ENCODE data around the gene VDAC2.
A peak's percentile ranks its signal among the peaks of the same experiment; 100 is the strongest.
"Not testable (repeated sequence)": the region's sequence is repeated elsewhere in the genome, so short reads cannot be mapped to it uniquely, and the experiment has no call there.

The VDAC2 gene

DNA sequence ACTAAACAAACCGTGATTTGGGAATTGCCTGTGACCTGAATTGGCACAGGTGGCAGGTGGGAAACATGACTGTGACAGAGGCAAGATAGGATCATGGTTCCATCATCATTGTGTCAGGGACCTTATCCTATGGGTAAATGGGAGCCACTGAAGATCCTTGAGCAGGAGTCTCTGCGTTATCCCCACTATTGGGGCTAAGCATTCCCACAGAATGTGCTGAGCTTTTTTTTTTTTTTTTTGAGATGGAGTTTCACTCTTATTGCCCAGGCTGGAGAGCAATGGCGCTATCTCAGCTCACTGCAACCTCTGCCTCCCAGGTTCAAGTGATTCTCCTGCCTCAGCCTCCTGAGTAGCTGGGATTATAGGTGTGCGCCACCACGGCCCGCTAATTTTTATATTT lies 10.6 kb upstream of the VDAC2 start:
- DNase-seq (ENCODE audit: low read depth), result not testable (repeated sequence)

DNA sequence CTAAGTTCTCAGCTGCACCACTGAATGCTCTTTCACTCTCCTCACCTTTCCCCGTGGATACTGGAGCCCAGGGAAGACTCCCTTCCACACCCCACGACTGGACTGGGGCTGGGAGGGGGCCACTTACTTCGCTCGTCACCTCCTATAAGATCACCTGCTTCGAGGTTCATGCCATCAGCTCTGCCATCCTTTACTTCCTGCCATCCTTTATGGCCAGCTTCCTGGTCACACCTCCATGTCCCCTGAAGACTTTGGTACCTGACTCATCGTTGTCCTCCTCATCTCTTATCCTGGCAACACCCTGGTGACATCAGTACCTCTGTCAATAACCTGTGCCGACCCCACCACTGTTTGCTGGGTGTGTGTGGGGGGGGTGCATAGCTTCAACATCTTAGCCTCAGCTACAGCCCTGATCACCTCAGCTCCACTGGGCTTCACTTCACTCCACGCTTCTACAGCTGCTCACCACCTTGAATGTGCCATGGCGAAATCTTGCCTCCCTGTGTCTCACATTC lies 8.7 kb upstream of the VDAC2 start:
- DNase-seq (ENCODE audit: low read depth), result no peak

DNA sequence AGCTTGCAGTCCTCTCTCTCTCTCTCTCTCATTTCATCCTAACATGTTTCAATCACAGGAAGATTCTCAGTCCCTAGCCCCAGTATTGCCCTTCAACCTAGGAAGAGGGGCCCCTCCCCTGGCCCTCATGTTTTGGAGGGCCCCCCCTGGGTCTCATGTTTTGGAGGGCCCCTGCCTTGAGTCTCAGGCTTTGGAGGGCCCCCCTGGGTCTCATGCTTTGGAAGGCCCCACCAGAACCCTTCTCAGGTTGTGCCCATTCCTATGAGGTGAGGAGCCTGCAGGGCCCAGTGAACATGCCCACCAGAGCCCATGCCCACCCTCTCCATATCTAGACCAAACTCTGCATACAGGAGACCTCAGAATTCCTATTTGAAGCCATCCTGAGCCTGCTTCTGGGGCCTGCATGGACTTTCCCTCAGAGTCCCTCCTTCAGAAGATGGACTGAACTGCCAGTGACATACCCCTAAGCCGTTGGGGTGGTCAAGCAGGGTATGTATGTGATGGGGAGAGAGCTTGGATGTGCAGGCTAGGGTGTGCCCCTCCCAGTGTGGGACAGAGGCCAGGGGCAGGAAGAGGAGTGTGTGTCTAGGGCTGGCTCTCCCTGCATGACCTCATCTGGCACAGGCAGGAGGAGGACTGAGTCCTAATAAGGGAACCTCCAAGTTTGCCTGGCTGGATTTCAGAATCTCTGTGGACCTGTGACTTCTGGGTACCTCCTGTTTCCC lies 8.1 kb upstream of the VDAC2 start:
- DNase-seq (ENCODE audit: low read depth), result no peak

DNA sequence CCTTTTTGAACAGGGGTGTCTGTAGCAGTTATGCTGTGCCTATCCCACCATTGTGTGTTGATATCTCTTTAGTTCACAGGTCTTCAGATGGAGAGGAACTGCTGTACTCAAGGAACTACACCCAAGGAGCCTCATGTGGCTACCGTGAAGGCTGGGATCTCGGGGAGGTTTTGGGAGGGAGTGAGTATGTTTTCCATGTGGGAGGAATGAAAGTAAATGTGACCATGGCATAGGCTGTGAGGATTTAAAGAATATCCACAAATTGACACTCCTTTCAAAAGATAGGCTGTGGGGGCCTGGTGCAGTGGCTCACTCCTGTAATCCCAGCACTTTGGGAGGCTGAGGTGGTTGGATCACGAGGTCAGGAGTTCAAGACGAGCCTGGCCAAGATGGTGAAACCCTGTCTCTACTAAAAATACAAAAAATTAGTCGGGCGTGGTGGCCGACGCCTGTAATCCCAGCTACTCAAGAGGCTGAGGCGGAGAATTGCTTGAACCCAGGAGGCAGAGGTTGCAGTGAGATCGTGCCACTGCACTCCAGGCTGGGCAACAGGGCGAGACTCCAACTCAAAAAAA lies 7.5 kb upstream of the VDAC2 start:
- DNase-seq (ENCODE audit: low read depth), result not testable (repeated sequence)

DNA sequence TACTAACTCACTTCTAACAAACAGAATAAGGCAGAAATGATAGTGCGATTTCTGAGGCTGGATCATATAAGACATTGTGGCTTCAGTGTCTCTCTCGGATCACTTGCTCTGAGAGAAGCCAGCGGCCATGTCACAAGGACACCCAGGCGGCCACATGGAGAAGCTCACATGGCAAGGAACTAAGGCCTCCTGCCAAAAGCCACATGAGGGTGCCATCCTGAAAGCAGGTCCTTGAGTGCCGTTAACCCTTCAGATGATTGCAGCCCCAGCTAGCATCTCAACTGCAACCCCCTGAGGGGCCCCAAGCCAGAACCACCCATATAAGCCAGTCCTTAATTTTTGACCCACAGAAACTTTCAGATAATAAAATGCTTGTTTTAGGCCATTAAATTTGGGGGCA lies 6.9 kb upstream of the VDAC2 start:
- no peak for DNase-seq (ENCODE audit: low read depth)

DNA sequence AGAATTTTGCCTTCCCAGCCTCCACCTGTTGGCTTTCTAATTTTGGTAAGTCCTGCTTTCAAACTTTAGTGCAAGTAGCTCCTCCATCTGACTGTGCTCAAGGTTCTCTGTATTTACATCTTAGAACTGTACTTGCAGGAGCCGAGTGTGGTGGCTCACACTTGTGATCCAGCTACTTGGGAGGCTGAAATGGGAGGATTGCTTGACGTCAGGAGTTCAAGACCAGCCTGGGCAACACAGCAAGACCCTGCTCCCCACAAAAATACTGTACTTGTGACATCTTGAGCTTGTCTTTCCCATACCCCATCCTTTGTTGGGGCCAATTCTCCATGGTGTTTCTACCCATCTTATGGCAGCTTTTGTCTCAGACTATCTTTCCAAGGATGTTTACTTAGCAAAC lies 4.7 kb upstream of the VDAC2 start:
- DNase-seq (ENCODE audit: low read depth), result no peak

DNA sequence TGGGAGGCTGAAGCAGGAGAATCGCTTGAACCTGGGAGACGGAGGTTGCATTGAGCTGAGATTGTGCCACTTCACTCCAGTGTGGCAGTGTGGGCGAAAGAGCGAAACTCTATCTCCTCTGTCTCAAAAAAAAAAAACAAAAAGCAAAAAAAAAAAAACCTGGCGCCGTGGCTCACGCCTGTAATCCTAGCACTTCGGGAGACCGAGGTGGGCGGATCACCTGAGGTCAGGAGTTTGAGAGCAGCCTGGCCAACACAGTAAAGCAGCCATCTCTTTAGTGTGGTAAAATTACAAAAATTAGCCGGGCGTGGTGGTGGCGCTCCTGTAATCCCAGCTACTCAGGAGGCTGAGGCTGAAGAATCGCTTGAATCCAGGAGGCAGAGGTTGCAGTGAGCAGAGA lies 4.0 kb upstream of the VDAC2 start:
- not testable (repeated sequence) for DNase-seq (ENCODE audit: low read depth)

DNA sequence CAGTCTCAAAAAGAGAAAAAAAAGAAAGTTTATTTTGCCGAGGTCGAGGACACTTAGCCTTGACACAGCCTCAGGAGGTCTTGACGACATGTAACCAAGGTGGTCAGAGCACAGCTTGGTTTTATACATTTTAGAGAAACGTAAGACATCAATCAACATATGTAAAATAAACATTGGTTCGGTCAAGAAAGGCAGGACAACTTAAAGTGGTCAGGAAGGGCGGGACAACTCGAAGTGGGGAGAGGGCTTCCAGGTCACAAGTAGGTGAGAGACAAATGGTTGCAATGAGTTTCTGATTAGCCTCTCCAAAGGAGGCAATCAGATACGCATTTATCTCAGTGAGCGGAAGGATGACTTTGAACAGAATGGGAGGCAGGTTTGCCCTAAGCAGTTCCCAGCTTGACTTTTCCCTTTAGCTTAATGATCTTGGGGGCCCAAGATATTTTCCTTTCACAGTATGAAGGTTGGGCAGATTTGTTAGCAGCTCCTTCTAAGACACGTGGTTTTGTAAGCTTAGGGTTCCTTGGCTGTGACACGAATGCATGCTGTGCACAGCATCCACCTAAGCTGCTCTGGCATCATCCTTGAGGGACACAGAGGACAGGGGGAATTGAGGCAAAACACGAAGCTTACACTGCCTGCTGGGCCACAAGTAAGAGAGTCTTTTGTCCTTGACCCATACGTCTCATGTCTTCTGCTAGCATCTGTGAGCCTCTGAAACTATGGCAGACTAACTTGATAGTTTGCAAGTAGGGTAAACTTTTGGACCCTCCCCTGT lies 3.3 kb upstream of the VDAC2 start:
- no peak for DNase-seq (ENCODE audit: low read depth)

DNA sequence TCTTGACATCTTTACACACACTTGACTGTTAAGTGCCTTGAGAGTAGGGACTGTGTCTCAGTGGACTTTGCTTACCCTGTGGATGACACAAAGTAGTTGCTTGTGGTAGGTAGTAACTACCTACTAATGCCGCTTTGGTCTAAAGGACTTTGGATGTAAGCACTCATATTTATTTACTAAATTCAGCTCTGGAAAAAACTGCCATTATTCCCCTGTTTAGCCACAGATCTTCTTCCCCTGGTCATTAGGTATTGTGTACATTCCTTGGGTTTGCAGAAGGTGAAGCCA lies 2.8 kb upstream of the VDAC2 start:
- DNase-seq (ENCODE audit: low read depth), result no peak

DNA sequence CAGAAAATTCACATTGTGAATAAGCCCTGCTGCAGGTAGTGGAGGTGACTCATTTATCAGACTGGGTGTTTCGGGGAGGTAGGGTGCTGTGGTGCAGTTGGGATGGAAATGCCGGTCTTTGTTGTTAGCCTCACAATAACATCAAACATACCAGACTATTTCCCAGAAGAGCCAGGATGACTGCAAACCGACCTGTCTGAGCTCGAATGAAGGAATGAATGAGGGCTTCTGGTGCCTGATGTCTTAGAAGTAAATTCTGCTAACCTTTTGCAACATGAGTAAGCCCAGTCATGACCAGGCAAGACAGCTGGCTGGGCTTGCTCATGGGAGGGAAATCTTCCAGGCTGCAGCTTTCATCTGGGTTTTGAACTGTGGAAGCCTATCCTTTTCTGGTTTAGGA lies 2.4 kb upstream of the VDAC2 start:
- no peak for DNase-seq (ENCODE audit: low read depth)

DNA sequence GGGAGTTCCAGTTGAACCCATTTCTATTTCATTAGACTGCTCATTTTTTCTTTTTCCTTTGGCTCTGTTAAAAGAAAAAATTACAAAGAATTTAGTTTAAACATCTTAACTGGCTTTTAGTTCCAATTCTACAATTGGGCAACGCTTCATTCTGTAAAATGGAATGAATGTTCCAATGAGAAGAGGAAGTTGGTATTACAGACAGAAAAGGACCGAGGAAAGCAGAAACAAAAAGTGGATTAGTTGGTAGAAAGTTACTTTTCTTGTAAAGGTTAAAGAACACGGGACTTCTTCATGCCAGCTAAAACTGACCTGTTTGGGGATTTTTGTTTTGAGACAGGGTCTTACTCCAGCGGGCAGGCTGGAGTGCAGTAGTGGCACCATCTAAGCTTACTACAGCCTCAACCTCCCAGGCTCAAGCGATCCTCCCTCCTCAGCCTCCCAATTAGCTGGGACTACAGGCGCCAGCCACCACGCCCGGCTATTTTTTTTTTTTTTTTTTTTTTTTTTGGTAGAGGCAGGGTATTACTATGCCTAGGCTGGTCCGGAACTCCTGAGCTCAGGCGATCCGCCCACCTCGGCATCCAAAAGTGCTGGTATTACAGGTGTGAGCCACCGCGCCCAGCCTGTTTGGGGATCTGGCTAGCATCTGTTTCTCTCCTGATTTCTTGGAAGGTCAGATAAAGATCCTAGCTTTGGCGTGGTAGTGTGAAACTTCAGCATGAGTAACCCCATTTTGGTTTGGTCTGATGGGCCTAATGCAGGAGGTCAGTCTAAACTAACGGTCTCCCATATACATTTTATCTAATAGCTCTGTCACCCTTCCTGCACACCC lies 1.3 kb upstream of the VDAC2 start:
- DNase-seq (ENCODE audit: low read depth), result no peak

DNA sequence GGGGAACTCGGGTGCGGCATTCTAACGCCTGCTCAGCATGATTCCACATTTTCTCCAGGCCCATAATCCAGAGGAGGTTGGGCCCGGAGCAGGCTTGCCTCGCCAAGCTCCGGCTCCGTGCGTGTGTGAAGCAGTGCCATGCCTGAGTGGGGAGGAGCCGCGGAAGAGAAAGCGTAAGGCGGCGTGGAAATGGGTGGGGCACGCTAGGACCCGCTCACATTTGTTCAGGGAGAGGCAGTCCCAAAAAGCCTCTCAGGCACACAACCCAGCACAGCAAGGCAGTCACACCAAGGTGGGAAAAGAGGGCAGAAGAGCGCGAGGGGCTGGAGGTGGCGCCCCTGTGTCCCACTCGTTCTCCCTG lies 695 bp upstream of the VDAC2 start:
- DNase-seq (ENCODE audit: low read depth), result peak; percentile 63

DNA sequence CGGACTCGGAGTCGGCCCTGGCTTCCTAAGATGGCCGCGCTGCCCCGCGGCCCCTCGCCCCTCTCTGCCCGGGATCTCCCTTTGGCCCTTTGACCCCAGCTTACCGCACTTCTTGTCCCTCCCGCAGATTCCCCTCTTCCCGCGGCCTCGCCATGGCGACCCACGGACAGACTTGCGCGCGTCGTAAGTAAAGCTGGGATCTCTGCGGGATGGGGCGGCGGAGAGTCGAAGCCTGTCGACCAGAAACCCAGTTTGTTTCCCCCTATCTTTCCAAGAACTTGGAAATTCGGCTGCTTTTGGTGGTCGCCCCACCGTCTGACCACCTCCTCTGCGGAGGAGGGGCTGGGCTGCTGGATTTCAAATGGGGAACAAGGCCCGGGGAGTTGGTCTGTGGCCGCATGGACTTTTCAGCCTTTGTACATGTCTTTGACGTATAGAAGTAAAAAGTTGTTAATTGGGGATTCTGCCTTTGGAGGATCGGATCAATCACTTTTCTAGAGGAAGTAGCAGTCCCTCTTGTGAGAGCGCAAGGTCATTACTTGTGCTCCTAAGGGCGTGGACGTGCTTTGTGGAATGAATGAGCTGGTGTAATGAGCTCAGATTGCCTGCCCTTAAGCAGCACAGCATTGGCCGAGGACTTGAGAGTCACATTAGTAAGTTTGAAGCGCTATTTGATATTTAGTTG lies 553 bp downstream of the VDAC2 start:
- DNase-seq (ENCODE audit: low read depth), result peak; percentile 2

DNA sequence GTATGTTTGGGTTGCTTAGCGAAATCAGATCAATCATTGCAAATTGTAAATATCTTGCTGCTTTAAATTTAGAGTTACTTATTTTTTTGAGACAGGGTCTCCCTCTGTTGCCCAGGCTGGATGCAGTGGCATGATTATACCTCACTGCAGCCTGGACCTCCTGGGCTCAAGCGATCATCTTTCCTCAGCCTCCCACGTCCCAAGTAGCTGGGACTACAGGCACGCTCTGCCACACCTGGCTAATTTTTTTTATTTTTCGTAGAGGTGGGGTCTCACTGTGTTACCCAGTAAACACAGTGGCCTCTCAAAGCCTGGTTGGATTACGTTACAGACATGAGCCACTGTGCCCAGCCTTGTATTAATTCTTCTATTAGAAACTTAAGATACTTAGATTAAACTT lies 1.7 kb downstream of the VDAC2 start:
- DNase-seq (ENCODE audit: low read depth), result no peak

DNA sequence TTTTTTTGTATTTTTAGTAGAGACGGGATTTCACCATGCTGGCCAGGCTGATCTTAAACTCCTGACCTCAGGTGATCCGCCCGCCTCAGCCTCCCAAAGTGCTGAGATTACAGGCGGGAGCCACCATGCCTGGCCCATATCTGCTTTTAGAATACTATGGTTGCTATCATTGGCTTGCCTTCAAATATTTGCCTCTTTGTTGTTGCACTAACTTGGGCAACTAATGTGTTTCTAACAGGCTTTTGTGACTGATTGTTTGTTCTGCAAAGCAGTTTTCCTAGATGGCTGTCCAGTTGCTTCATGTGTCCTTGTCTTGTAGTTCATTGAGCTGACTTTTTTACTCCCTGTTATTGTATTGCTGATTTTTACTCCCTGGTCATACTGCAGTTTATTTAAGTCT lies 9.7 kb downstream of the VDAC2 start:
- no peak for DNase-seq (ENCODE audit: low read depth)

DNA sequence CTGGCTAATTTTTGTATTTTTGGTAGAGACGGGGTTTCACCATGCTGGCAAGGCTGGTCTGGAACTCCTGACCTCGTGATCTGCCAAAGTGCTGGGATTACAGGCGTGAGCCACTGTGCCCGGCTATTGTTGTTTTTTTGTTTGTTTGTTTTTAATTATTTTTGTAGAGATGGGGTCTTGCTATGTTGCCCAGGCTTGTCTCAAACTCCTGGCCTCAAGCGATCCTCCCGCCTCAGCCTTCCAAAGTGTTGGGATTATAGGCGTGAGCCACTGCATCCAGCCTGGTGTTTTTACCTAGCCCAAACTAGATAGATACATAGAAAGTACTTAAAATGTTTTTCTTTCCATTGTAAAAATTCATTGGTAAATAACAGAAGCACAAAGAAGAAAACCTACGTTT lies 10.9 kb downstream of the VDAC2 start:
- not testable (repeated sequence) for DNase-seq (ENCODE audit: low read depth)

DNA sequence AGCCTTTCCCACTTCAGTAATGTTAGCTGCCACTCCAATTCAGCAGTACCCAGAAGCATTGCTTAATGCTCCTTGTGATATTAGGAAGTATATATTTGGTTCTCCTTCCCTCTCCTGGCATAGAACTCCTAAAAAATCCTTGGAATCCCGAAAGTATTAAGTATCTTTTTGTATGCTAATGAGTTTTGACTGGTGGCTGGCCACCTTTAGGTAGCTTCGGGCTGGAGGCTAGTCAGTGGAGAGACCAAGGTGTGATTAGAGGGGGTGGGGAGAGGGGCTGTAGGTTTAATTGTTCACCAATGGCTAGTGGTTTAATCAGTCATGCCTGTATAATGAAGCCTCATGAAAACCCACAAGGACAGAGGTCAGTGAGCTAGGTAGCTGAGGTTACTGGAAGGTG lies 12.9 kb downstream of the VDAC2 start:
- no peak for DNase-seq (ENCODE audit: low read depth)

DNA sequence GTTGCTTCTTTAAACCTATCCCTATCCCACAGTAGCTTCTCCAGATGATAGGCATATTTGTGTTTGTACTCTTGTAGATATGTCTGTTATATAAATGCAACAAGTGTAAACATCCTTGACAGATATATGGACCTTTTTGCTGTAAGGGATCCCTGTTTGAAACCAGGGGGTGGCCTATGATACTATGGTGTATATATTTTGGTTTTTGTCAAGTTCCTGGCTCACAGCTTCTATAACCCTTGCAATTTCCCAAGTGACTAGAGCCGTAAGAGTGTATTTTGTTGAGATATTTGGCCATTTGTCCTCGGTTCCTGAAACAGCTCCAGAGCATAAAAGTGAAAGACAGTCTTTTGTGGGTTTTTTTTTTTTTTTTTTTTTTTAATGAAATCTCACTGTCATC lies 15.5 kb downstream of the VDAC2 start:
- DNase-seq (ENCODE audit: low read depth), result no peak

DNA sequence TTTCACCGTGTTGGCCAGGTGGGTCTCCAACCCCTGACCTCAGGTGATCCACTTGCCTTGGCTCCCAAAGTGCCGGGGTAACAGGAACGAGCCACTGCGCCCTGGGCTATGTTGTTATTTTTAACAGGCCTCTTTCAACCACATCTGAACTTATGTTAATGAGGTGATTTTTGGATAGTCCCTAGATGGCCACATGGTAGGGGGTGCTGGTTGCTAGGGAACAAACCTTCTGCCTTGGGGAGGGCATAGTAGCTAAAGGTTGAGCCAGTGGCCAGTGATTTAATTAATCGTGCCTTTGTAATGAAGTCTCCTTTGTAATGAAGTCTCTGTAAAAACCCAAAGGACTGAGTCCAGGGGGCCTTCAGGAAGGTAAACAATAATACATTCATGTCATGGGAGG lies 16.1 kb downstream of the VDAC2 start:
- no peak for DNase-seq (ENCODE audit: low read depth)

DNA sequence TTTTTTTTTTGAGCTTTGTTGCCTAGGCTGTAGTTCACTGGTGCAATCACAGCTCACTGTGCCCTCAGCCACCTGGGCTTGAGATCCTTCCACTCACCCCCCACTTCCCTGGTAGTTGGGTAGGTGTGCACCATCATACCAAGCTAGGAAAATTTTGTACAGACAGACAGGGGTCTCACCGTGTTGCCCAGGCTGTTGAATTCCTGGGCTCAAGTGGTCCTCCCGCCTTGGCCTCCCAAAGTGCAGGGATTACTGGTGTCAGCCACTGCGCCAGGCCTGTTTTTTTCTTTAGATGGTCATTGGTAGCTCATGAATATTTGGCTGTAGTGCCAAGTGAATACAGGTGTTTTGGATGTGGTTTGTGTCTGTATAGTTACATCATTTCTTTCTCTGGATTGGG lies 17.7 kb downstream of the VDAC2 start:
- no peak for DNase-seq (ENCODE audit: low read depth)

DNA sequence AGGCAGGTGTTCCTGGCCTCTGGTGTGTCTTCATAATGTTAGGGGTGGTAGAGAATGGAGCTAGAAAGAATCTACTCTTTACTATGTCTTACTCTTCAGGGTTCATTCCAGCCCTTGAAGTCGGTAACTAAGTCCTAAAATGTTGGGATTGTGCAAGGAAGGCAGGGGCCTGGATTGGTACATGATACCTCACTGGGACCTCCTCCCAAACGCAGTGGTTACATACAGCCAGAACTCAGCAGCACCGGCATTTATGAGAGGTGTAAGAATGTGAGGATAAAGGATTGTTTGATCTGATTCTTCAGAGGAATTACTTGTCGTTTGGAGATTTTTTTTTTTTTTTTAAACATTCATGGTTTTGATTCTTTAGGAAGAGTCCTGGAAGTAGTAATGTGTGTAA lies 18.2 kb downstream of the VDAC2 start:
- no peak for DNase-seq (ENCODE audit: low read depth)

DNA sequence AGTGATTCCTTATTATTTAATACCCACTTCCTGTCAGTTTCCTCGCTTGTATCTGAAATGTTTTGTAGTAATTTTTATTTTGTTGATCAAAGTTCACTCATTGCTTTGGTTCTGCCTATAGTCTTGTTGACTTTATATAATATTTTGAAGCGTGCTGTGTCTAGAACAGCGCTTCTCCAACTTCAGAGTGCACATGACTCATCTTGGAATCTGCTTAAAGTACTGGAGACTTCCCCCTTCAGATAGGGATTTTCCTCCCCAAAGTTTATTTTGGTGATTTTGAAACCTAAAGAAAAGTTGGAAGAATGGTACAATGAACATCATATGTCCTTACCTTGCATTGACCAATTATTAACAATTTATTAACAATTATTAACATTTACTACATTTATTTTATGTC lies 19.4 kb downstream of the VDAC2 start:
- no peak for DNase-seq (ENCODE audit: low read depth)

Data from T follicular helper cell (primary cell).